Measurements from ENCODE around the gene MCTP1. TPM values are rescaled to one million over a fixed set of nuclear protein-coding genes. Genes with fewer than 3 reads are reported as not detected.
"Not testable (repeated sequence)": the region's sequence is repeated elsewhere in the genome, so short reads cannot be mapped to it uniquely, and the experiment has no call there.

The MCTP1 gene
- total and polyA plus RNA-seq, 2 of the 8 experiments (the other 6 are each of a cell fraction or from before 2014, with no cell fraction given) = 0.56 to 3.4 TPM

DNA sequence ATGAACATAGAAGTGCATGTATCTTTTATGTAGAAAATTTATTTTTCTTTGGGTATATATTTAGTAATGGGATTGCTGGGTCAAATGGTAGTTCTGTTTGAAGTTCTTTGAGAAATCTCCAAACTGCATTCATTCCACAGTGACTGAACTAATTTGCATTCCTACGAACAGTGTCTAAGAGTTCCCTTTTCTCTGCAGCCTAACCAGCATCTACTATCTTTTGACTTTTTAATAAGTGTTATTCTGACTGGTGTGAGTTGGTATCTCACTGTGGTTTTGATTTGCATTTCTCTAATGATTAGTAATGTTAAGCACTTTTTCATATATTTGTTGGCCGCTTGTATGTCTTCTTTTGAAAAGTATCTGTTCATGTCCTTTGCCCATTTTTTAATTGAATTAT lies 141.0 kb downstream of the MCTP1 start:
- CTCF ChIA-PET (ENCODE audit: partially characterized antibody); FAIRE-seq: not testable (repeated sequence)
- WGBS, 2 experiments (ENCODE audit: extremely low coverage in 1 of 2, insufficient coverage in 1 of 2, insufficient read length in 1 of 2, insufficient replicate concordance in 2 of 2, low coverage in 1 of 2, low lambda C conversion rate in 2 of 2, missing lambda C conversion rate in 1 of 2) = 80% methylated on average over 2 of the region's 2 CpGs; no CpG with 5 or more reads in 1 of the 2 experiments

More for the DNA sequence above, 141.0 kb downstream of the MCTP1 start:
- H3K23me2 ChIP-seq (ENCODE audit: low read depth, low read length); H3K56ac ChIP-seq (replicated peaks; ENCODE audit: insufficient read length, low read depth, low read length); H4K91ac ChIP-seq (replicated peaks; ENCODE audit: insufficient read length, low read length); H3K14ac ChIP-seq (ENCODE audit: insufficient read length); H3K9me3 ChIP-seq (ENCODE audit: insufficient read depth in 2 of 2, low read depth in 1 of 2, low read length in 1 of 2); H2BK120ac ChIP-seq (replicated peaks; ENCODE audit: low read depth, low read length); H2BK20ac ChIP-seq (ENCODE audit: low read length); H3K4me1 ChIP-seq (replicated peaks in 1 of 4; ENCODE audit: control insufficient read depth in 3 of 4, insufficient read depth in 4 of 4, low read length in 3 of 4); H4K8ac ChIP-seq (ENCODE audit: extremely low read depth, insufficient read depth, low read length); H3K18ac ChIP-seq (ENCODE audit: extremely low read depth, low read length); H2AFZ ChIP-seq (ENCODE audit: low read length); H3K4ac ChIP-seq (replicated peaks; ENCODE audit: insufficient read length, low read depth, low read length); H3K4me3 ChIP-seq (ENCODE audit: extremely low read depth in 1 of 4, insufficient read depth in 2 of 4, low read depth in 3 of 4, low read length in 4 of 4); H4K5ac ChIP-seq (ENCODE audit: insufficient read length, low read depth, low read length); H2BK15ac ChIP-seq (ENCODE audit: low read length); H4K20me1 ChIP-seq (replicated peaks in 1 of 2; ENCODE audit: control insufficient read depth in 1 of 2, insufficient read depth in 2 of 2, low read length in 2 of 2); H3K23ac ChIP-seq (ENCODE audit: insufficient read length); H3K79me2 ChIP-seq (ENCODE audit: control insufficient read depth in 1 of 2, insufficient read depth in 2 of 2, low read length in 2 of 2); H2AK5ac ChIP-seq (ENCODE audit: low read depth, low read length); H3K4me2 ChIP-seq (ENCODE audit: insufficient read depth in 1 of 2, low read depth in 2 of 2, low read length in 2 of 2); H3K27me3 ChIP-seq (replicated peaks in 1 of 4; ENCODE audit: control insufficient read depth in 3 of 4, extremely low read depth in 1 of 4, insufficient read depth in 3 of 4, low read length in 3 of 4); H3K27ac ChIP-seq (ENCODE audit: low read depth, low read length); POLR2A ChIA-PET (ENCODE audit: partially characterized antibody); DNase-seq (ENCODE audit: low read depth in 1 of 2, low spot score in 2 of 2); H2BK5ac ChIP-seq (ENCODE audit: low read depth, low read length); H3K9ac ChIP-seq (replicated peaks in 1 of 4; ENCODE audit: extremely low read depth in 1 of 4, low read depth in 3 of 4, low read length in 3 of 4); H2BK12ac ChIP-seq (ENCODE audit: low read depth, low read length); H3K79me1 ChIP-seq (ENCODE audit: low read depth, low read length); H3K36me3 ChIP-seq (ENCODE audit: control insufficient read depth in 2 of 4, insufficient read depth in 4 of 4, low read length in 3 of 4): not testable (repeated sequence)

Measured in H1 (cell line).